NCI-H345 treated with DMSO at 0.1 percent for 48 hours (cell line): ENCODE measurements around the gene ARRDC1.
"Not testable (repeated sequence)": the region's sequence is repeated elsewhere in the genome, so short reads cannot be mapped to it uniquely, and the experiment has no call there.

Experiments
- DNase-seq: peaks from one replicate; lab custom pipeline; 2025; ENCODE audit not compliant: unreplicated experiment; lab: John Stamatoyannopoulos, UW

ARRDC1 gene

DNA sequence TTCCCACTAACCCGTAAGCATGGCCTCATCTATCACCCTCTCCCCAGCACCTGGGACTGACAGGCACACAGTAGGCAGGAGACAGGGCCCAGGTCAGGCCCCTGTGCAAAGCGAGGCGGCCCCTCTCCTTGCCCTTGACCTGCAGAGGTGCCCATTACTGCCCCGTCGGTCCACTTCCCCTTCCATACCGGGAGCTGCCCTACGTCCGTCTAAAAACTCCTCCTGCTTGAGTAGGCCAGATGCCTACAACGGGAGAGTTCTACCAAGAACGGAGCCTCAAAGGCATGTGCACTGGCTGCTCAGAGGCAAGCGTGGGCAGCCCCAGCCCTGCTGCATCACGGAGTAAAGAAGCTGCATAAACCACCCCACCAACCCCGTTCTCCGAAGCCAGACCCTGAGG, 22.1 kb upstream of the ARRDC1 start:
- no peak for DNase-seq

DNA sequence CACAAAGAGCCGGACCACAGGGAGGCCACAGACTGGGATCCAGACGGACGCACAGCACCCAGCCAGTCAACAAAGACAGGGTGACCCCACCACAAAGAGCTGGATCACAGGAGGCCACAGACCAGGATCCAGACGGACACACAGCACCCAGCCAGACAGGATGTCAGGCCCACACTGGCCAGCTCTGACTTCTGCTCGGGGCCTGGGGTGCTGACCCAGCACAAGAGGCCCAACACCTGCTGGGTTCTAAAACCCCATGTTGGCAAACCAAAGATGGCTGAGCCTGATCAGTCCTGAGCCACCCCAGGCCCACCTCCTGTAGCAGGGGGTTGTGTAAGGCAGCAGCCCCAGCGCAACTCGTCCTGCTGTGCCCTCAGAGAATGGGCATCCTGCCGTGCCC, 21.5 kb upstream of the ARRDC1 start:
- no peak for DNase-seq

DNA sequence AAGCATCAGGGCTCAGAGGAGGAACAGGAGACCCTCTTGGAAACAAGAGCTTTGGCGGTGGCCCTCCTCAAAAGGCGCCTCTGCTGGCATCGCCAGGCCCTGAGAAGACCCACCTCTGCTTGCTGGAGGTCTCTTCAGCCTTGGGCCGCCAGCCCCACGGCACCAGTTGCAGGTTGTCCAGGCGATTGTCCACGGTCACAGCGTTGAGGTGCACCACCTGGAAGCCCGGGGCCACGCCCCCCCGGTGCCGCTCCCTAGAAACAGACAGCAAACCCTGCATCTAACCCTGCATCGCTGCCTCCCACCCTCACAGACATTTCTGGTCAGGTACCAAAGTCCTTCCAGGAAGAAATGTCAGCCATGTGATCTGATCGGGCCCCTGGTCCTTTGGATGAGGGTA, 18.6 kb upstream of the ARRDC1 start:
- DNase-seq = no peak

DNA sequence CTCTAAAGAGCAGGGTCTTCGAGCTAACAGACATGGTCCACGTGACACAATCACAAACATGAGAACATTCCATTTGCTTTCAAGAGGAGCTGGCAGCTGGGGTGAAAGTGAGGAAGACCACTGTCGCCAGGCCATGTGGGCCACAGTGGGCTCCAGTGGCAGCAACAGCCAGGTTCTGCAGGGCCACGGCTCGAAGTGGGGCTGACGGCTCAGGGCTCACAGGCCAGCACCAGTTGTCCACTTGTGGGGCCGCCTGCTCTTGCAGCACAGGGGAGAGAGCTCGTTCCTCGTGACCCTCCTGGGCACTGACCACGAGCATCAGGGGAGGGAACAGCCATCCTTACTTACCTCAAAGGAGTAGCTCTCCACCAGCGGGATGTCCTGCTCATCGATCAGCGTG, 17.2 kb upstream of the ARRDC1 start:
- DNase-seq = no peak

DNA sequence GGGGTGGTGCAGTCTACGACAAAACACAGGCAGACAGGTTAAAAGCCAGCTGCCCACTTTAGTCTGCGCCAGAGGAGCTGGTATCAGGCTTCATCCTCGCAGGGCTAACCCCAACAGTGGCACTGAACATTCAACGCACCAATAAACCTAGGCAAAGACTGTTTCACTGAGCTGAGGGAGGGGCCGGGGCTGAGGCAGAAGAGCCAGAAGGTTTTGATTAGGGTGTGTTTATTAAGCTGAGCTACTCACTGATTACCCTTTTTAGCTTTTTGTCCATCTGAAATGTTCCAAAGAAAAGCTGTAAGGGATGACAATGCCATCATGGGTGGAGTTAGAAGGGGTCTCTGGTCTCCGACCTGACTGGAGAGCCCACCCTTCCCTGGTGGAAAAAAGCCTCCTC, 16.6 kb upstream of the ARRDC1 start:
- DNase-seq = no peak

DNA sequence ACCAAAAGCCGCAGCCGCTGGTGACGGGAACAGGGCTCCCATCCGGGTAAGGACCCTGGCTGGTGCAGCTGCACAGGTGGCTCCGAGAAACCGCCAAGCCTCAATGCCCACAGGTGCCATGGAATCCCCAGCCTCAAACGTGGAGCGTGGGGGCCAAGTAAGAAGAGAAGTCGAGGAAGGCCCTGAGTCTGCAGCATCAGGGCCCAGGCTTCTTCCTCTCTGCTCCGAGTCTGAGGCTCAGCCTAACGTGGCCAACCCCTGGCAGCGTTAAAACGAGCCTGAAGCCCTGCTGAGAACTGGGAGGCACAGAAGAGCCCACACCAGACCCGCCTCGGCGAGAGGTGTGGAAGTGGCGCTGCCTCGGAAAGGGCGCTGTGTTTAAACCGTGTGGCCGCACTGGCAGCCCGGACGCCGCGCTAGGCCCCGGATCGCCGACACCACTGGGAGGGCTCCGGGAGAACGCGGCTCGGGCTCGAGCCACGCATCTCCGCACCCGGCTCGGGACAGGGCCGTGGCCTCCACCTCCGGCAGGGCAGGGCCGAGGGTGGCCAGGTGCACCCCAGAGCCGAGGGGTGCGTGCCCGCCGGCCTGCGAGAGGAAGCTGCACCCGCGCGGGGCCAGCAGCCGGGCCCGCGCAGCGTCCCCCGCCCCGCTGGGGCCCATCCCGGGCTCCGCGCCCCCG, 15.9 kb upstream of the ARRDC1 start:
- no peak for DNase-seq

DNA sequence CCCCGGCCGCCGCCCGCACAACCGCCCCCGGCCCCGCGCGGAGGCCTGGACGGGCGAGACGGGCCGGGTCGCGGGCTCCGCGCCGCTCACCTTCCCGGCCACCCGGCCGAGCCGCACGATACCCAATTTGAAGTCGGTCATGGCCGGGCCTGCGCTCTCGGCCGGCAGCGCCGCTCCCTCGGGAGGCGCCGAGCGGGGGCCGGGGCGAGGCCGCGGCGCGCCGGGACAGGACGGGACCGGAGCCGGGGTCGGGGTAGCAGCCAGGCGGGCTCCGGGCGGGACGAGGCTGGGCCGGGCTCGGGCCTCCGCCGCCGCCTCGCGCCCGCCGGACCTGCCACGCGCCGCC, 15.4 kb upstream of the ARRDC1 start:
- no peak for DNase-seq

DNA sequence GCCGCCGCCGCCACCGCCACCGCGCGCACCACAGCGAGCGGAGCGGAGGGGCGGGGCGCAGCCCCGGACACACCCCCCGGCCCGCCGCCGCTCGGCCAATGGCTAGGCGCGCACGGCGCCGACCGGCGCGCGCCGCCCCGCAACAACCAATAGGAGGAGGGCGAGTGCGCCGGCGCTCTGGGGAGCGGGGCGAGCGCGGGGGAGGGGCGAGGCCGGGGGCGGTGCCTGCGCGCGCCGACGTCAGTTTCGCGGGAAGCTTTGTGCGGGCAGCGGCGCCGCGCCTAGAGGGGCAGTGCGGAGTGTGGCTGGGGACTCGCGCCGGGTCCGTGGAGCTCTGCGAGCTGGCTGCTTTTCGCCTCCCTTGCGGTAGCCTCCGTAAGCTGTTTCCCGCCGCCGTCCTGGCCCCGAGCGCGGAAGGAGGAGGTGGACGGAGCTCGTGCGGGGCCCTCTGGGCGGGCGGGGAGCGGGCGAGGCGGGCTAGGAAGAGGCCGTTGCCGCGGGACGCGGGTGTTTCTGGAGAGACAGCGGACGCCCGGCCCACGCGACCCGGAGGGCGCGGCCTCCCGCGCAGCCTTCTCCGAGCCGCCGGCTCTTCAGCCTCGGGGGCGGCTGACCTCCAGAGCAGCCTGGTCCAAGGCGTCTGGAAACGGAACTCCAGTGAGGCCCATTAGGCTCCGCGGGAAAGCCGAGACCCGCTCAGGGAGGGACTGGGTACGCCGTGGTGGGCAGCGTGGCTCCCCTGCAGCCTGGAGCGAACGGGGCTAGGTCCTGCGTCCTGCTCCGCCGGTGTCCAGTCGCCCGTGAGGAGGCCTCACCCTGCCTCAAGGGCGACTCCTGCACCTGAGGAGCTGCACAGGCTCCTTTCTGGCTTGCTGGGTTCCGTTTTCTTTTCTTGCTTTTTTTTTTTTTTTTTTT, 14.8 kb upstream of the ARRDC1 start, which contains the start of gene ZMYND19:
Gene ZMYND19 (minus strand): TSS at position 44 of the 915 bp plus-strand sequence. CDS start 249 bp downstream, outside the sequence.
- peak; percentile 73 for DNase-seq

DNA sequence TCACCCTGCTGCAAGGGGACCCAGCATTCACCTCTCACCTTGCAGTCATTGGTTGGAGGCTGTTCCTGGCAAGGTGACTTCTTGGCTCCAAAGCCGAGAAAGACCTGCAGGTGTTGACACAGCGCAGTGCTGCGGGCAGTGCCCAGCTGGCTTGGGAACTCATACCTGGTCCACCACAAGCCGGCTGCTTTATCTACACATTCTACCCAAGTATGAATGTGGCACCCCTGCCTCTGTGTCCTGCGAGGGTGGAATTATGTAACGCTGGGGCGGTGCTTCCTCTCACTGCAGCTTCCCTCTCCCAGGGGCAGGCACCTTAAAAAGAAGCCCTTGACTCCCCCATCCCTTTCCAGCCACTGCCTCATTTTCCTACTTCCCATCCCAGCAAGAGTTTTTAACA, 12.7 kb upstream of the ARRDC1 start:
- DNase-seq = no peak

DNA sequence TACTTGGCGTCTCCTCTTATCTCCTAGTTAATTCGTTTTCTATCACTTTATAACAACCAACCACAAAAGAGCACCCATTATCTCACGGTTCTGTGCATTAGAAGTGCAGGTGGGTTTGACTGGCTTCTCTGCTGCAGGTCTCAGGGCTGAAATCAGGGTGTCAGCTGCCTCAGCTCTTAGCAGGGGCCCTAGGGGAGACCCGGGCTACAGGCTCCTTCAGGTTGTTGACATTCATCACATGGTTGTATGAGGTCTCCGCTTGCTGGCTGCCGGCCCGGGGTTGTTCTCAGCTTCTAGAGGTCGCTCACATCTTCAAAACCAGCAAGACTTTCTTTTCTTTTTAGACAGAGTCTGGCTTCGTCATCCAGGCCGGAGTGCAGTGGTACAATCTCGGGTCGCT, 12.3 kb upstream of the ARRDC1 start:
- no peak for DNase-seq

DNA sequence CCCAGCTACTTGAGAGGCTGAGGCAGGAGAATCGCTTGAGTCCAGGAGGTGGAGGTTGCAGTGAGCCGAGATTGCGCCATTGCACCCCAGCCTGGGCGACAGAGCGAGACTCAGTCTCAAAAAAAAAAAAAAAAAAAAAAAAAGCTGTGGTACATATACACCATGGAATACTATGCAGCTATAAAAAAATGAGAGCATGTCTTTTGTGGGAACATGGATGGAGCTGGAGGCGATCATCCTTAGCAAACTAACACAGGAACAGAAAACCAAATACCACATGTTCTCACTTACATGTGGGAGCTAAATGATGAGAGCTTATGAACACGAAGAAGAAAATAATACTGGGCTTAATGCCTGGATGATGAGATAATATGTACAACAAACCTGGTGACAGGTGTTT, 8.9 kb upstream of the ARRDC1 start:
- DNase-seq = not testable (repeated sequence)

DNA sequence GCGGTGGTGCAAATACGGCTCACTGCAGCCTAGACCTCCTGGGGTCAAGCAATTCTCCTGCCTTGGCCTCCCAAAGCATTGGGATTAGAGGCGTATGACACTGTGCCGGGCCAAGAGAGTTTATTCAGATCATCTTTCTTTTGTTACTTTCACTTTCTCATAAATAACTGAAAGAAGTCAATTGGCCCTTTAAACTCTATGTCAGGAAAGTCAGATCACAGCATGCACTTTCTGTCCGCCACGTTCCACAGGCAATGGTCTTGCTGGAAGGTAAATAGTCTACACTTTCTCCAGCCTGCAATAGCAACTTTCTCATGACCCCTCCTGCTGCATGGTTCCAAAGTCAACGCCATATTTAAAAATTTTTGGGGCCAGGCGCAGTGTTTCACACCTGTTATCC, 6.5 kb upstream of the ARRDC1 start:
- DNase-seq = no peak

DNA sequence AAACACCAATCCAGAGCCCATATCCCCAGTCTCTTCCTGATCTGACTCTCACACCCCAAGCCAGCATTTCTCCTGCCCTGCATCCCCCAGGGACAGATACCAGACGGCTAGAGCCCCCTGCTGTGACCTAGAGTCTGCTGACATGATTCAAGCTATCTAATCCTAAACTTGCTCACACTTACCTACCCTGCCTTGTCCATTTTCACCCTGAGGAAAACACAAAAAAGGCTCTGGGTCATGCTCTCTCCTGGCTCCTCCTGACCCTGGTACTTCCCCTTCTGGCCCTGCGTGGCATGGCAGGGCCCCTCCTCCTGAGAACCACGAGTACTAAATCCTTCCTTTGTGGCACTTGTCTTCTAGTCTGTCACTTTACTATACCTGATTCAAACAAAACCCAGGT, 2.8 kb upstream of the ARRDC1 start:
- peak; percentile 11 for DNase-seq

DNA sequence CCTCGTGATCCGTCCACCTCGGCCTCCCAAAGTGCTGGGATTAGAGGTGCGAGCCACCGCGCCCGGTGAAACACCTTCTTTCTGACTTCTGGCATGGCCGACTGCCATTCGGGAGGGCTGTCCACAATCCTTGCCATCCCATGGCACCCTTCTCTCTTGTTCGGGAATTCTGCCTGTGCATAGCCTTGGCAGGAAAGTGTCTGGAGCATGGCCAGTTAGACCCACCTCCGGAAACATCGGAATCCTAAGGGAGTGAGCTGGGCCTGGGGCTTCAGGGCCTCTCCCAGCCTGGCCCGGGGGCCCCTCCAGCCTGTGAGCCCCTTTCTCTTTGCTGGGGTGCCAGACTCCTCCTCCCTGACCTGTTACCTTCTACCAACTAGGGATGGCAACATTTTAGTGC, 1.6 kb upstream of the ARRDC1 start:
- DNase-seq = no peak

DNA sequence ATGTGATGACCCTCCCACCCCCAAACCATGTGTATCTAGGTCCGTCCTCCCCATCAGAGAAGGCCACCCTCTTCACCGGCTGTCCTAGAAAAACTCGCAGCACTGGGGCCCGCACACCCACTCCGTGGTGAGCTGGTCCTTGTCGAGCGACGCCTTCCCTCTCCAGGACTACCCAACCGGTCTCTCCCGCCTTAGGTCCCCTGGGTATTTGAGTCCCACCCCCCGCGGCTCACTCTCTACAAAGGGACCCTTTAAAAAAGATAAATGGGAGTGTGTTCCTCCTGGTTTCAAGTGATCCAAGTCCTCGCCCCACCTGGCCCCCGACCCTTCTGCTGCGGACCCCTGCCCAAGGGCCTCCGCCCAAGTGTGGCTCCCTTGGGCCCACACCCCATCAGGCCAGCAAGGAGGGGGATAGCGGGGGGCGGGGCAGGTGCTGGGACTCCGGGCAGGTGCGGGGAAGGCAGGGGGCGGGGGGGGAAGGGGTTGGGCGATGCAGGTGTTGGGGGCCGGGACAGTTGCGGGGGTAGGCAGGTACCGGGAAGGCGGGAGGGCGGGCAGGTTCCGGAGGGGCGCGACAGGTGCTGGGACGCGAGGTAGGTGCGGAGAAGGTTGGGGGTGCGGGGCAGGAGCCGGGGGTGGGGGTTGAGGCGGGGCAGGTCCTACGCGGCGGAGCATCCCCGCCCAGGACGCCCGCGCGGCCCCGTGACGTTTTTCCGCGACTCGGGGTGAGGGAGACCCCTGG, 970 bp upstream of the ARRDC1 start:
- peak; percentile 10 for DNase-seq

DNA sequence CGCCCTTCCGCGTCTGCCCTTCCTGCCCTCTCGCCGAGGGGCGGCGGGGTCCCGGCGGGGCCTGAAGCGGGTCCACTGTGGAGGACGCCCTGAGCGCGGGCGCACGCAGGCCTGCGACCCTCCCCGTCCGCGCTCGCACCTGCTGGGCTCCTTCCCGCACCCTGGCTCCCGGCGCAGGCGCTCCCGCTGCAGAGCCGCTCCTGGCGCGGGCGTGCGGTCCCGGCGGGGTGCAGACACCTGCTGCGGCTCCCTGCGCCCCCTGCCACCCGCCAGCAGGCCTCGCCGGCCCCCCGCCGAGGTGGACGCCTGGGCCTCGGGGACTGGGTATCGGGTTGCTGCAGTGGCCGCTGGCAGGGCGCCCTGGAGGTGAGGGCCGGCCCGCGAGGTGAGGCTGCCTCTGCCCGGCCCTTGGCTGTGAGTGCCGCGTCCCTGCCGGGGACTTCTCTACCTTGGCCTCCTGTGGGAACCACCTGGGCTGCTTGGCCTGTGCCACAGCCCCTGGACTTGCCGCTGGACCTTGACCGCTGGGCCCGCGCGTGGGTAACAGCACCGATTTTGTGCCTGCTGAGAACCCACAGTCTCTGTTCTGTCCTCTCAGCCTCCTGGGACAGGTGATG, 627 bp downstream of the ARRDC1 start:
- peak; percentile 26 for DNase-seq

DNA sequence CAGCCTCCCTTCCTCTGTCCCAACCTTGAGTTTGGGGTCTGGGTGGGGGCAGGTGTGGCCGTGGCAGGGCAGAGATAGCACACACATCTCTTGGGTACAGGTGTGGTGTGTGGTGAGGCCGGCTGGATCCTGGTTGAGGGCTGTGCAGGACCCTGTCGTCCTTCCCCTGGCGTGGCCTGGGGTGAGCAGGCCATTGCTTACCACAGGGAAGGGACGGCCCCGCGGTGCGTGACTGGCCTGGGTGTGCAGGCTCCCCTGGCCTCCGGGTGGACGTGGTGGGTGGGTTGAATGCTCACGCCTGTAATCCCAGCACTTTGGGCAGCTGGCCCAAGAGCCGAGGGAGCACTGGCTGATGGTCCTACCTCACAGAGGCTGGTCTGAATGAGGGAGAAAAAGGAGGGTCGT, 1.2 kb downstream of the ARRDC1 start:
- no peak for DNase-seq

DNA sequence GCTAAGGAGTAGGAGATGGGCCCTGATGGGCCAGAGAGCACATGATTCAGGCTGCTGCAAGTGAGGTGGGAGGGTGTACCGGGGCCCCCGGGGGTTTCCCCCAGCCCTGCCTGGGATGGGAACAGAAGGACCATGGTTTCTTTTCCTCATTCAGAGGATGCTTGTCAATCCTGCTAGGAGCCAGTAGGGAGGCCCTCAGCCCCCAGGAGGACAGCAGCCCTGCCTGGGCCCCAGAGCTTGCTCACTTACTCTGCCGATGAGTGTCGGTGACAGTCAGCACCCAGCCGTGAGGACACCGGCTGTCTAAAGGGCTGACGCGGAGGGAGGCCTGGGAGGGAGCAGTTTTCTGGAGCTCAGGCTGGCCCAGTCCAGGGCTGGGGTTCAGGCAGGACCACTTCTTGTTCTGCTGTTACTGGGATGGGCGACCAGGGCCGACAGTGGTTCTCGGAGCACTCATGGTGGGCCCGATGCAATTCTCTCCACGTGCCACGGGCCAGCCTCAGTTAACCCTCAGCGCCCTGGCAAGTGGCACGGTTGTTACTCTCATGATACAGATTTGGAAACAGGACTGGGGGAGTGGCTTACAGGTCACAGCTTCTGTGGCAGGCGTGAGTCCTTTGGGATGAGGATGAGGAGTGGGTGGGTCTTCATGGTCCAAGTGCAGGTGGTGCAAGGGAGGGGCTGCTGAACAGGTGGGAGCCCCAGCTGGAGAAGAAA, 1.8 kb downstream of the ARRDC1 start:
- no peak for DNase-seq

DNA sequence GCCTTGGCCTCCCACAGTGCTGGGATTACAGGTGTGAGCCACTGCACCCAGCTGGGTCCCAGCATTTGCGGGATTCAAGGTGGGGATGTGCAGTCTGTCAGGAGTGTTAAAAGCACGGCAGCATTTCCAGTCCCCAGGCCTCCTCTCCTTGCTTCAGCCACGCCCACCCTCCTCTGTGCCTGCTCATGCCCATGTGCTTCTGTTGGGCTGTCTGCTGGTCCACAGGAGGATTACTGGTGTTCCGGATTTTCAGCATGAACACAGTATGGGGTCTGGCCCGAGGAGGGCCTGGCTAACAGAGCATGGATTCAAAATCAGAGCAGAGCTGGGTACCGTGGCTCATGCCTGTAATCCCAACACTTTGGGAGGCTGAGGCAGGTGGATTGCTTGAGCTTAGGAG, 5.5 kb downstream of the ARRDC1 start:
- no peak for DNase-seq
